Tibial nerve (tissue), 4 donors: ENCODE measurements around the gene ACAD10. TPM values are rescaled to one million over a fixed set of nuclear protein-coding genes. Genes with fewer than 3 reads are reported as not detected.
"Not testable (repeated sequence)": the region's sequence is repeated elsewhere in the genome, so short reads cannot be mapped to it uniquely, and the experiment has no call there.

Experiments used
- DNase-seq, 2 donors: peaks; one replicate each; pipeline ENCODE4 v3.0.0-alpha.2; 2019; ENCODE audit warnings: low spot score in 2 of 2
- H3K27ac ChIP-seq, 4 donors: fragments of 200-600 bp; sonication (generic) in 3 of 4; one replicate each; pipeline ENCODE4 v1.5.1; 2017 to 2019; ENCODE audit warnings: mild to moderate bottlenecking in 1 of 4
- H3K27me3 ChIP-seq, 2 donors: fragments of 200-600 bp; sonication (generic) in 1 of 2; one replicate each; pipeline versions ENCODE4 v1.5.1 to v1.6.0; 2017 to 2019
- H3K36me3 ChIP-seq, 3 donors: fragments of 200-600 bp; sonication (generic); one replicate each; pipeline ENCODE4 v1.5.1; 2018 to 2019
- H3K4me1 ChIP-seq, 4 donors: fragments of 200-600 bp; sonication (generic) in 3 of 4; one replicate each; pipeline ENCODE4 v1.5.1; 2017 to 2019
- H3K4me3 ChIP-seq, 4 donors: fragments of 200-600 bp; sonication (generic) in 3 of 4; one replicate each; pipeline ENCODE4 v1.5.1; 2017 to 2019; ENCODE audit warnings: mild to moderate bottlenecking in 1 of 4, moderate library complexity in 1 of 4
- H3K9me3 ChIP-seq, 4 donors: fragments of 200-600 bp; sonication (generic) in 3 of 4; one replicate each; pipeline ENCODE4 v1.5.1; 2017 to 2019
- EP300 ChIP-seq, 2 donors: sonication (generic); formaldehyde crosslinking; IDR thresholded peaks; one replicate each; pipeline ENCODE4 v1.6.1; 2017; ENCODE audit warnings: antibody characterized with exemption in 2 of 2, mild to moderate bottlenecking in 1 of 2
- POLR2A ChIP-seq, 2 donors: fragments of 450-650 bp; IDR thresholded peaks; one replicate each; pipeline ENCODE4 v1.6.1; 2017; ENCODE audit warnings: antibody characterized with exemption in 2 of 2, mild to moderate bottlenecking in 2 of 2, moderate library complexity in 2 of 2
- WGBS, 2 donors: methylation state at CpG; one replicate each; pipeline ENCODE4 v1.1.5; 2018; 5-methylcytosine and 5-hydroxymethylcytosine counted together
- total RNA-seq, 4 donors: library from RNA; depleted of rRNA; stranded (reverse); fragments of >200 nt; gene quantifications; one replicate each; pipeline ENCODE4 v1.1.0, GENCODE V29; 2016
- TF ChIP-seq, protein P1 (sequence below), 5 experiments: fragments of 200-600 bp in 3 of 5; fragments of 450-650 bp in 2 of 5; sonication (generic) in 3 of 5; IDR thresholded peaks; one replicate each; pipeline ENCODE4 v1.5.1; 2016 to 2019; ENCODE audit warnings: antibody characterized with exemption in 5 of 5, mild to moderate bottlenecking in 3 of 5, moderate library complexity in 2 of 5

The ACAD10 gene
- total RNA-seq, 4 donors from 2014 or later, result 20.3 to 41.4 (median 21.4) TPM

DNA sequence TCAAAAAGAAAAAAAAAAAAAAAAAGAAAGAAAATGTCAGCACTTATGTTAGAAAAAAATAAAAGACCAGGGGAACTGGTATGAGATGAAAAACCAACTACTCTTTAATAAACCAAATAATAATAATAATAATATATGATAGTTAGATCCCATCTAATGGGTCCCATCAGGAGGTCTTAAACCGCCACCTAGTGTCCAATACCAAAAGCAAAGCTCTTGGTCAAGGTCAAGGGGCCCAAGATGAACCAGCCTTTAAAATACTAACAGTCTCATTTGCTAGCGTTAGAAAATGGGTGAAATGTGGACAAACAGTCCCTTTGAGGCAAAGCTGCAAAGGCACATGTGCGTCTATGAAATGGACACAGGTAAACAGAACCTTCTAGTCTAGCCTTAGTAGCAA lies 12.3 kb upstream of the ACAD10 start:
- 73 to 86% methylated on average over 3 of the region's 3 CpGs for WGBS, 2 donors
- H3K36me3 ChIP-seq, result peaks cover 0 to 93% (median 17%) of the 10 kb centered on the region in 3 donors
- H3K9me3 ChIP-seq, result no peaks in the 10 kb centered on the region
- no peaks in the 10 kb centered on the region for H3K27me3 ChIP-seq
- no peak for TF ChIP-seq POLR2A (IDR thresholded peaks at IDR 0.05)
- TF ChIP-seq, protein P1, sequence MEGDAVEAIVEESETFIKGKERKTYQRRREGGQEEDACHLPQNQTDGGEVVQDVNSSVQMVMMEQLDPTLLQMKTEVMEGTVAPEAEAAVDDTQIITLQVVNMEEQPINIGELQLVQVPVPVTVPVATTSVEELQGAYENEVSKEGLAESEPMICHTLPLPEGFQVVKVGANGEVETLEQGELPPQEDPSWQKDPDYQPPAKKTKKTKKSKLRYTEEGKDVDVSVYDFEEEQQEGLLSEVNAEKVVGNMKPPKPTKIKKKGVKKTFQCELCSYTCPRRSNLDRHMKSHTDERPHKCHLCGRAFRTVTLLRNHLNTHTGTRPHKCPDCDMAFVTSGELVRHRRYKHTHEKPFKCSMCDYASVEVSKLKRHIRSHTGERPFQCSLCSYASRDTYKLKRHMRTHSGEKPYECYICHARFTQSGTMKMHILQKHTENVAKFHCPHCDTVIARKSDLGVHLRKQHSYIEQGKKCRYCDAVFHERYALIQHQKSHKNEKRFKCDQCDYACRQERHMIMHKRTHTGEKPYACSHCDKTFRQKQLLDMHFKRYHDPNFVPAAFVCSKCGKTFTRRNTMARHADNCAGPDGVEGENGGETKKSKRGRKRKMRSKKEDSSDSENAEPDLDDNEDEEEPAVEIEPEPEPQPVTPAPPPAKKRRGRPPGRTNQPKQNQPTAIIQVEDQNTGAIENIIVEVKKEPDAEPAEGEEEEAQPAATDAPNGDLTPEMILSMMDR (IDR thresholded peaks at IDR 0.05), result peak in 2 of 5 experiments; percentile 23 to 29
- no peak for TF ChIP-seq EP300 (IDR thresholded peaks at IDR 0.05)
- H3K27ac ChIP-seq, result no peak overlapping the region
- H3K4me3 ChIP-seq, result no peak overlapping the region
- no peaks in the 10 kb centered on the region for H3K4me1 ChIP-seq
- DNase-seq, result no peak

DNA sequence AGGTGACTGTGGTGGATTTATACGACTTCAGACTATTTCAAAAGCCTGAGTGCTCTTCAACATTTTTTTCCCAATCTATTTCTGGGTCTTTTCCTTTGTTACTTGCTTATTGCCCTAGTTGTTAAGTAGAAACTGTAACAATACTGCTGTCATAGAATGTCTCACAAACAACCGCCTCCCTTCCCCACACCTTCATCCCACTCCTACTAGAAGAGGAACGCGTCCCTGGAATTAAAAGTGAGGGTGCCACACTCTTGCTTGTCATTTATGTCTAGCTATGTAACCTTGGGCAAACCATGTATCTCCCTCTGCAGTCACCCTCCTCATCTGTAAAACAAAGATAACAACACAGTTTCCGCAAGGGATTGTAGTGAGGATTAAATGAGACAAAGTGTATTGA lies 8.7 kb upstream of the ACAD10 start:
- WGBS, 2 donors, result 95% methylated on average over 5 of the region's 5 CpGs
- no peaks in the 10 kb centered on the region for H3K9me3 ChIP-seq
- H3K4me1 ChIP-seq, result no peaks in the 10 kb centered on the region
- no peak overlapping the region for H3K27ac ChIP-seq
- peaks cover 0 to 96% (median 2%) of the 10 kb centered on the region in 3 donors for H3K36me3 ChIP-seq
- DNase-seq, result no peak
- H3K4me3 ChIP-seq, result no peak overlapping the region
- TF ChIP-seq, protein P1 (IDR thresholded peaks at IDR 0.05), result no peak
- H3K27me3 ChIP-seq, result no peaks in the 10 kb centered on the region

DNA sequence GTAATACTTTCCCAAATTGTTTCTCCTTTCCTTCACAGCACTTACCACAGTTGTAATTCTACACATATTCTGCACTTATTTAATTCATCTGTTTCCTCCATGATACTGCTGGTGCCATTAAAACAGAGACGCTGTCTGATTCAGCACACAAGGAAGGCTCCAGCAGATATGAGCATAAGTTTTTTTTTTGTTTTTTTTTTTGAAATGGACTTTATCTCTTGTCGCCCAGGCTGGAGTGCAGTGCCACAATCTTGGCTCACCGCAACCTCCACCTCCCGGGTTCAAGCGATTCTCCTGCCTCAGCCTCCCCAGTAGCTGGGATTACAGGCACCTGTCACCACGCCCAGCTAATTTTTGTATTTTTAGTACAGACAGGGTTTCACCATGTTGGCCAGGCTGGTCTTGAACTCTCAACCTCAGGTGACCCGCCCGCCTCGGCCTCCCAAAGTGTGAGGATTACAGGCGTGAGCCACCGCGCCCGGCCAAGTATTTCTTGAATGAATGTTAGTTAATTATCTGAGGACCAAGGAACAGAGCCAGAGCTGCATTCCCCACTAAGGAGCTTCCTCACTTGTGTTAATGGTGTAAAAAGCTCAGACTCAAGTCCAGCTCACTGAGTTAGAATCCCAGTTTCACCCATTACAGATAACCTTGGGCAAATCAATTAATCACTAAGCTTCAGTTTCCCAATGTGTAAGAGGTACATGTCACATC lies 1.2 kb upstream of the ACAD10 start:
- peak overlapping the region in 2 of 4 donors; percentile 87 to 92 for H3K27ac ChIP-seq
- not testable (repeated sequence) for H3K27me3 ChIP-seq, H3K9me3 ChIP-seq, DNase-seq
- peaks cover 2 to 34% (median 25%) of the 10 kb centered on the region in 4 donors for H3K4me1 ChIP-seq
- WGBS, 2 donors, result 84% methylated on average over 13 of the region's 13 CpGs
- peaks cover 0 to 35% (median 2%) of the 10 kb centered on the region in 3 donors for H3K36me3 ChIP-seq
- H3K4me3 ChIP-seq, result peak overlapping the region; percentile 85 to 97 (median 94)

DNA sequence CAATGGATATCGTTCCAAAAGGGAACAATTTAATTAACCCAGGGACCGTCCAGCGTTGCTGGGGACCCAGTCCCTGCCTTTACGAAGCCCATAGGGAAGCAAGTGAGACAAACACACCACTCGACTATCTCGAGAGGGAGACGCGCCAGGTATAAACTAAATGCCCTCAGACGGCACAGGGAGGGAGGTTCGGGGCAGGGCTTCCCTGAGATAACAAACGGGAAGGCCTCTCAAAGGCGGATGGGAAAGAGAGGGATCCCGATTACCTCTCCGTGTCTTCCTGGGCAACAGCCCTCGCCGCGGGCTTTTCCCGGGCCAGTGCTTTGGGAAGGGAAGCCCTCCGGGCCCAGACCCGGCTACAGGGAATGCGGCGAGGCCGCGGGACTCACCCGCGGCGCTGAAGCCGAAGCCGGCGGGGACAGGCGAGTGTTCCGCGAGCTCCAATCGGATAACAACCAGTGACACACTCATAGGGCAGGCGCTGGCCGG lies 487 bp upstream of the ACAD10 start:
- Histone ChIP-seq H3K27me3 (no peaks in the 10 kb centered on the region), H3K27ac (peak overlapping the region; percentile 78 to 92 (median 84)), H3K9me3 (no peaks in the 10 kb centered on the region), H3K4me1 (peaks cover 2 to 34% (median 25%) of the 10 kb centered on the region in 4 donors), H3K36me3 (peaks cover 0 to 29% (median 0%) of the 10 kb centered on the region in 3 donors), H3K4me3 (peak overlapping the region; percentile 85 to 97 (median 94))
- no peak for DNase-seq
- TF ChIP-seq, protein P1 (IDR thresholded peaks at IDR 0.05), result no peak
- TF ChIP-seq POLR2A (IDR thresholded peaks at IDR 0.05) (no peak), EP300 (IDR thresholded peaks at IDR 0.05) (no peak)
- 0 to 1% methylated on average over 36 of the region's 36 CpGs for WGBS, 2 donors

DNA sequence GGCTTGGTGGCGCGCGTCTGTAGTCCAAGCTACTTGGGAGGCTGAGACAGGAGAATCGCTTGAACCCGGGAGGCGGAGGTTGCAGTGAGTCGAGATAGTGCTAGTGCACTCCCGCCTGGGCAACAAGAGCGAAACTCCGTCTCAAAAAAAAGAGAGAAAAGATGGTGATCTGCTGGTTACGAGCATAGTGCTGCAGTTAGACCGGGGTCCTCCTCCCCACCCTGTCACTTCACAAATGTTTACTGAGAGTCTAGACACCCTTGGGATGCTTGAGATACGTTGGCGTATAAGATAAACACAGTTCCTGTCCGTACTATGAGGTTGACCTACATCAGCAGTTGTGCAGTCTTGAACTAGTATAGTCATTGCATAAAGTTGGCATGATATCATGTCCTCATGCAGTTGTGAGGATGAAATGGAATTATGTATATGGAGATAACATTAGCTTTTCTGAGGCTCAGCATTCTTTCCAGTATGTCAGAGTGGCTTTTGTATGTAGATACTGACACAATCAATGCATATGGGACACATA lies 787 bp downstream of the ACAD10 start:
- no peaks in the 10 kb centered on the region for H3K27me3 ChIP-seq
- H3K4me3 ChIP-seq, result peak overlapping the region; percentile 85 to 97 (median 94)
- H3K36me3 ChIP-seq, result peaks cover 0 to 18% (median 0%) of the 10 kb centered on the region in 3 donors
- H3K4me1 ChIP-seq, result peaks cover 2 to 34% (median 25%) of the 10 kb centered on the region in 4 donors
- H3K9me3 ChIP-seq, result no peaks in the 10 kb centered on the region
- TF ChIP-seq EP300 (IDR thresholded peaks at IDR 0.05) (no peak), POLR2A (IDR thresholded peaks at IDR 0.05) (no peak)
- TF ChIP-seq, protein P1 (IDR thresholded peaks at IDR 0.05), result no peak
- WGBS, 2 donors, result 20 to 30% methylated on average over 15 of the region's 15 CpGs
- H3K27ac ChIP-seq, result peak overlapping the region in 3 of 4 donors; percentile 87 to 92 (median 89)
- DNase-seq, result no peak
